Measurements from ENCODE around the gene TEX48.

DNA sequence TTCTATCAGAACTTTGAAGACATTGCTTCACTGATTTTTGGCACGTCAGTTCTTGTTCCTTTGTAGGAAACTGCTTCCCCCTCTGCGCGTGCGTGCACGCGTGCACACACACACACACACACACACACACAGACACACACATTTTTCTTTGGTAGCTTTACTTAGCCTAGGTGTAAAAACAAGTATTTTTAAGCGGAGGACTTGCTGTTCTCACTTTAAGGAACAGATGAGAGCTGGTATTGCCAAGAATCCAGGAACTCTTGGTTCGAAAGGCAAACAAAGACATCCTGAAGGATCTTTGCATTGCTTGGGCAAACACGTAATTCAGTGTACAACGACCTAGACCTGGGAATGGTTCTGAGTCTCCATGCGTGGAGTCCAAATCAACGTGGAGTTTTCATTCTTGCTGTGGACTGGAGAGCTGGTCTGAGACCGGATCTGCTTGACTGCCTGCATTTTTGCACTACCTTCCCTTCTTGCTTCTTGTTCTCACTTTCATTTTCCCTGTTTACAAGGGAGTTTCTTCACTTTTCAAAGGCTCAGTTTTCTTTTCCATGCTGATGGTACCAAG, 62.7 kb downstream of the TEX48 start:
- TF ChIP-seq, protein P1, sequence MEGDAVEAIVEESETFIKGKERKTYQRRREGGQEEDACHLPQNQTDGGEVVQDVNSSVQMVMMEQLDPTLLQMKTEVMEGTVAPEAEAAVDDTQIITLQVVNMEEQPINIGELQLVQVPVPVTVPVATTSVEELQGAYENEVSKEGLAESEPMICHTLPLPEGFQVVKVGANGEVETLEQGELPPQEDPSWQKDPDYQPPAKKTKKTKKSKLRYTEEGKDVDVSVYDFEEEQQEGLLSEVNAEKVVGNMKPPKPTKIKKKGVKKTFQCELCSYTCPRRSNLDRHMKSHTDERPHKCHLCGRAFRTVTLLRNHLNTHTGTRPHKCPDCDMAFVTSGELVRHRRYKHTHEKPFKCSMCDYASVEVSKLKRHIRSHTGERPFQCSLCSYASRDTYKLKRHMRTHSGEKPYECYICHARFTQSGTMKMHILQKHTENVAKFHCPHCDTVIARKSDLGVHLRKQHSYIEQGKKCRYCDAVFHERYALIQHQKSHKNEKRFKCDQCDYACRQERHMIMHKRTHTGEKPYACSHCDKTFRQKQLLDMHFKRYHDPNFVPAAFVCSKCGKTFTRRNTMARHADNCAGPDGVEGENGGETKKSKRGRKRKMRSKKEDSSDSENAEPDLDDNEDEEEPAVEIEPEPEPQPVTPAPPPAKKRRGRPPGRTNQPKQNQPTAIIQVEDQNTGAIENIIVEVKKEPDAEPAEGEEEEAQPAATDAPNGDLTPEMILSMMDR (IDR thresholded peaks at IDR 0.05) = no peak
- no peak for TF ChIP-seq POLR2A (IDR thresholded peaks at IDR 0.05)

All from right lobe of liver (tissue), 4 donors.